HG03378 (cell line): ENCODE measurements around the gene MYO5A.
A peak's percentile ranks its signal among the peaks of the same experiment; 100 is the strongest.

Experiments used
- ATAC-seq: cut with Tn5 transposase; IDR thresholded peaks from one replicate; pipeline ENCODE4 v1.9.1; 2021; ENCODE audit warnings: mild to moderate bottlenecking, moderate library complexity; ENCODE audit not compliant: unreplicated experiment

MYO5A gene

DNA sequence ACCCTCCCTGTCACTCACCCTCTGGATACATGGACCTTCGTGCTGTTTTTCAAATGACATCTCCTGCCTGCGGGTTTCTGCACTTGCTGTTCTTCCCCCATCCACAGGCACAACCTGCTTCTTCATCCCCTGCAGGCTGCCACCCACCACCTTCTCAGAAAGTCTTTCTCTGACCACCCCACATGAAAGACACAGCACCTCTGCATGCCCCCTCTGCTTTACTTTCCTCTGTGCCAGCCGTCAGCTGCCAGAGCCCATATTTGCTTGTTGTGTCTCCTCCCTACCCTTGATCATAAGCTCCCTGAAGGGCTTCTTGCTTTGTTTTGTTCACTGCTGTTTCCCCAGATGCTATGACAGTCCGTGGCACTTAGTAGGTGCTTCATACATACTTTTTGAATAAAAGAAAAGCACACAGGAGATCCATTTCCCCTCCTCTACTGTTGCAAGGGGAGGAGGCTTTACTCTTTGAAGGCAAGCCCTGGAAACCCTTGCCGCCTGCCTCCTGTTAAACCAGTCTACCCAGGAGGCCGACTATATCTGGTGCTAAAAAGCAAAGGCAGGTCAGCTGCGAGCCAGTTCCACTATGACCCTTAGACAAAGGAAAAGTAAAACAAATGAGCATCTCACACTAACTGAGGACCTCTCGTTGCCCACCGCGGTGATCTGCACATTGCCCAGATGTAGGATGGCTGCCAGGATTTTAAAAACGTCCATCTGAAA is 265.0 kb downstream of the MYO5A start:
- ATAC-seq = no peak

DNA sequence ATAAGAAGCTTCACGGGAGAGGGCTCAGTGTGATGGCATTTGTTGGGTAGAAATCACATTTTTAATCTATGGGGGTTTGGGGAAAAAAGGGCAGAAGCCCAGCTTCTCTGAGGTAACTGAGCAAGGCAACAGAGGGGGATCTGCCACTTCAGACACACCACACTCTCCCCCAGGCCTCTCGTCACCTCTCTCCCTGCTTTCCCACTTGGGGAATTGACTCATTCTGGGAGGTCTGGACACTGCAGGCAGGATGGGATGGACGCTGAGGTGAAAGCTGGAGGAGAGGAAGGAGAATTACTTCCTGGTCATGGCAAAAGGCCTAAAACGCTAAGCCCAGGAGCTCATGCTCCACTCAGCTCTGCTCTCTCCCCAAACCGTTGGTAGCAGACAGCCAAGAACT is 266.3 kb downstream of the MYO5A start:
- ATAC-seq = no peak

DNA sequence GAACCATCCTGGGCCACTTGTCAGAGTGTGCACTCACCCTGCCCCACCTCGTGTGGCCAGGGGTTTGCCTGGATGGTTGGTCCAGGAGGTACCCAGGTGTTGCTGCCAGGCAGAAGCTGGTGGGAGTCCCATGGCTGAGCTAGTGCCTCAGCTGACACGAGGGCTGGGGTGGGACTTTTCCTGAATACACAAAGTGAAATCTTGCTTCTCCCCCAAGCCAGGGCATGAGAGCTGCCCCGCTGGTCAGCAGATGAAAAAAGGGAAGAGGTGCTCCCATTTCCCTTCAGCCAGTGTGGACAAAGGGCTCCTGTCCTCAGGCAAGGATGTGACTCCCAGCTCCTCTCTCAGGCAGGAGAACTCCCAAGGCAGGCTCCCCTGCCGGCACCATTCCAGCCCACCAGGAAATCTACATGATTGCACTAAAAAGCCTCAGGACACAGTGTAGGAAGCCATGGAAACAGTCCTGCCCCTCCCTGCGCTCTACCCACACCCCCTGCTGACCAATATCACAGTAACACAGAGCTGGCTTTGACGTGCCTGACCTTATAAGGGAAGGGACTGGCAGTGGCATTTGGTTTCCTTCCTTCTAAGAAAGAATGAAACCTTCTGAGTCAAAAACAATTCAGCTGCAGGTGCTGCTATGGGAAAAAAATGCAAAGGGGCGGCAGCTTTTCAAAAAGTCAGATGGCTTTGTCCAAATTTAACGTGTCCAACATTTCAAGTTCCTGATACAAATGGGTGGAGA is 267.0 kb downstream of the MYO5A start:
- ATAC-seq = peak; percentile 99

DNA sequence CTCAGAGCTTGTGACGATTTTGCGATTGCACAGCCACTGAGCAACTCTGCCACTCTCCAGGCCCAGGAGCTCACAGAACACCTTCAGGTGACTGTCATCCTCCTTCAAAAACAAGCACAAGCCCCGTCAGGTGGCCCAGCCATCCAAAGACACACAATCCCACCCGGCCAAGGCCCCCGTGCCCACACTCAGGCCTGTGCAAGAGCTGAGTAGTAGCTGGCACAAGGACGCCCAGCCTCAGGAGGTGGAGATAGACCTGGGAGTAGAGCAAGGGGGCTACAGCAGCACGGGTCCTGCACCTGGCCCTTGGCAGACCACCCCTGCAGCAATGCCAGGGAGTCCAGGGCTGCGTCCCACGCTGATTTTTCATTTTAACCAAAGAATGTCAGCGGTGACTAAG is 267.7 kb downstream of the MYO5A start:
- ATAC-seq = no peak

DNA sequence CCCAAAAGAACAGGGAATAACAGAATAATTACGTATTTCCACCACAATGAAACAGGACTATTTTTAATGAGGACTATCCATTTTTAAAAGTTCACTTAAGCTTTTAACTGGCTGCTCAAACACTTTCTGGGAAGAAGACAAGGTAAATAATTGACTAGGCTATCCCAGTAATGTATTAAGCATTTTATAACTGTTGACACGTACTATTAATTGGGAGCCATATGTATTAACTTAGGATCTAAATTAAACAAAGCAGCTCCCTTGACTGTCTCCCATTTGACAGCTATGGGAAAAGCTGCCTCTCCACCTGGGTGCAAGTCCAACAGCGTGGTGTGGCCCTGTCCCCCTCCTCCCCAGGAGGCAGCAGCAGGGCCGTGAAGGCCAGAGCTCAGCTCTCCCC is 269.2 kb downstream of the MYO5A start:
- no peak for ATAC-seq

DNA sequence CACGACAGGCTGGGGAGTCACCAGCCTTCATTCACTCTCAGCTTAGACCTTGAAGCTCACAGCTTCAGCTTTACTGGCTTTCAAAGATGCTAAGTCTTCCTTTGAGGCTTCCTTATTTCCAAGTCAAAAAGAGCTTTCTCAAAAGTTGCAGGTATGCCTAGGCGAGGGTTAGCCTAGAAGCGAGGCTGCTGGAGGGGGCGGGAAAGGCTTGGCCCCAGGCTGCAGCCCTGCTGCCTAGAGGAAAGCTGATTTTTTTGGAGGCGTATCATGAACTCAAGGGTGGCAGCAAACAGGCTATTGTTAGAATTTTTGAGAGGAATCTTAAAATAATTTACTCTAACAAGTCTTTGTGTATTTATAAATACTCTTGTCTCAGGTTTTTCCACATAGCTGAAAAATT is 270.2 kb downstream of the MYO5A start:
- no peak for ATAC-seq

DNA sequence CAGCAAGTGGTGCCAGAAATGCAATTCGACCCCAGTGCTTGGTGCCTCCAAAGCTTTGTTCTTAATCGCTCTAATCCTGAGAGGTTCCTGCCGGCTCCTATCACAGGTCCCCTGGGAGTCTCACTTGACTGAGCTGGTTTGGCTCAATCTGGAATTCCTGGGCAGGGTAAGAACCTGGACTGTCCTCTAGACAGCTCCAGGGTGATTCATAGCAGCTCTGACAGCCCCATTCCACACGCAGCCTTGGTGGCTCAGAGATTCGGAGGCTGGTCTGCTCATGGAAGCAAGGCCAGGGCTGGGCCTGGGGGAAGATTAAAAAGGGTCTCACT is 271.0 kb downstream of the MYO5A start:
- no peak for ATAC-seq
